NCI-H526 (cell line): ENCODE data around the gene MAMSTR.
"Not testable (repeated sequence)": the region's sequence is repeated elsewhere in the genome, so short reads cannot be mapped to it uniquely, and the experiment has no call there.

ENCODE experiments used
- DNase-seq, 2 experiments: peaks; one replicate each; lab custom pipeline; 2025; lab: John Stamatoyannopoulos, UW

MAMSTR gene

DNA sequence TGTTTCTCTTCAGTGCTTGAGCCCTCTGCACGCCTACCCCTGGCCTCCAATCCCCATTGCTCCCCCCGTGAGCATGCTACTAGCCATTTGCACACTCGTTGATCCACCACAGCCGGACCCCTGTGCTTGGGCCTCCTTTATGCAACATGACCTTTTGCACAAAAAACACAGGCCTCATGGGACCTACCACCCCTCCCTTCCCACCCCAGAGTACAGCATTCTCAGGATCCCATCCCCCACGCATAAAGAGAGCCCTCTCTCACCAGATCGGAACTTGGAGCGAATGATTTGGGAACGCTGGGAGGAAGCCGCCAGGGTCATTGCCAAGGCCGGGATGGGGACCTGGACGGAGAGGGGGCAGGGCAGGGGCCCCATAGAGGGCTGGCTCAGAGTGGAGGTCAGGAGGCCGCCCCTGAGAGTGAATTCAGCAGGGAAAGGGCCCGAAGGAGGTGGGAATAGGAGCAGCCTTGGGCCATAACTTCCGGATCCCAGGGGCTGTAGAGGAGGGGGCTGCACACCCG lies 754 bp downstream of the MAMSTR start:
- DNase-seq: no peak

DNA sequence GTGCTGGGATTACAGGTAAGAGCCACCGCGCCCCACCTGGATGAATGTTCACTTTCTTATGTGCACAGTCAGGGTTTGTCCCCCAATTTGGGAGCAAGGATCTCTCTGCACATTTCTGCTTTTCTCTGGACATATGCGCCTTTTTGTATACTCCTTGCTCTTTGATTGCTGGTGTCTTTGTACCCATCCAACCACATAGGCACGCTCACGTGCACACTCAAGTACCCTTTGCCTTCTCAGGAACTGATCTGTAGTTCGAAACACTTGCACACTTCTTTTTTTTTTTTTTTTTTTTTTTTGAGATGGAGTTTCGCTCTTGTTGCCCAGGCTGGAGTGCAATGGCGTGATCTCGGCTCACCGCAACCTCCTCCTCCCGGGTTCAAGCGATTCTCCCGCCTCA lies 1.4 kb downstream of the MAMSTR start:
- not testable (repeated sequence) for DNase-seq

DNA sequence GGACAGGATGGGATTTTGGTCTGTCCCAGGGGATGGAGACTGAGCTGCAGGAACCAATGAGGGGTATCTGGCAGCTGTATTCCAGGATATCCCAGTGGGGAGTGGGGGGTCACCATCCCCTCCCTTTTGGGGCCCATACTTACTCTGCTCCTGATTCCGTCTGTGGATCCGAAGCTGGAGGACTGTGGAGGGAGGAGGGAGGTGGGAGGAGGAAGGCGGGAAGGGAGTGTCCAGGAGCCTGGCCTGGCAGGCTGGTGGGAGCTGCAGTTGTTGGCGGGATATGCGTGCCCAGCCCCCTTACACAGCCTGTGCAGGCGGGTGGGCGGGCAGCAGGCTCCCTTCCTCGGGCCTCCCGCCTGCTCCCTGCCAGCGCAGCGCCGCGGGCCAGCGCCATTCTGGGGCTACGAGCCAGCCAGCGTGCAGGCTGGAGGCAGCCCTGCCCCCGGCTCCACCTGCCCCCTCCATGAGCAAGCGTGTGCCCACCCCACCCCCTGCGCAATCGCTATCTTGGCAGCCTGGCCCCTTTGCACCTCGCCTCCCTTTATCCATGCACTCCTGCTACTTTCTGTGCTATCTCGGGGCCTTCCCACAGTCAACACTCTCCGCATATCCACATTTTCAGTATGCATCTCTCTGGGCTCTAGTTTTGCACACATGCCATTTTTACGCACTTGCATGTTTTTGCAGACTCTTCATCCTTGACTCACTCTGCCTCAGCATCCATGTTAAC lies 2.8 kb downstream of the MAMSTR start:
- DNase-seq: peak; percentile 17 to 55

DNA sequence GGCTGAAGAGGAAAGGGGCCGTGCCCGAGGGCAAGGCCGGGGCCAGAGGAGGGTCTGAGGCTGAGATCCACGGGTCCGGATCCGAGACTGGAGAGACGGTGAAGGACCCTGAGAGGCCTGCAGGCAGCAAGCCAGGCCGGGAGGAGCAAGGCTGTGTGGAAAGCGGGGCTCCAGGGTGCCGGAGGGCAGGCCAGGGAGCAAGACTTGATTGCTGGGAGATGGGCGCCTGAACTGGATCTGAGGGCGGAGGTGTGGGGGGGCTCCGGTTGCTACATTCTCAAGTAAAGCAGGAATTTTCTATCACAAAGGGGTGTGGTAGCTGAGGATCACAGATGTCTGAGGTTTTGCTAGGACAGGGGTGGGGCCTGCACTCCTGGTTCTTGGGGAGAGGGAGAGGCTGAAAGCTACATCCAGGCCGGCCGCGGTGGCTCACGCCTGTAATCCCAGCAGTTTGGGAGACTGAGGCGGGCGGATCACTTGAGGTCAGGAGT lies 3.8 kb downstream of the MAMSTR start:
- peak in 1 of 2 experiments; percentile 47 for DNase-seq

DNA sequence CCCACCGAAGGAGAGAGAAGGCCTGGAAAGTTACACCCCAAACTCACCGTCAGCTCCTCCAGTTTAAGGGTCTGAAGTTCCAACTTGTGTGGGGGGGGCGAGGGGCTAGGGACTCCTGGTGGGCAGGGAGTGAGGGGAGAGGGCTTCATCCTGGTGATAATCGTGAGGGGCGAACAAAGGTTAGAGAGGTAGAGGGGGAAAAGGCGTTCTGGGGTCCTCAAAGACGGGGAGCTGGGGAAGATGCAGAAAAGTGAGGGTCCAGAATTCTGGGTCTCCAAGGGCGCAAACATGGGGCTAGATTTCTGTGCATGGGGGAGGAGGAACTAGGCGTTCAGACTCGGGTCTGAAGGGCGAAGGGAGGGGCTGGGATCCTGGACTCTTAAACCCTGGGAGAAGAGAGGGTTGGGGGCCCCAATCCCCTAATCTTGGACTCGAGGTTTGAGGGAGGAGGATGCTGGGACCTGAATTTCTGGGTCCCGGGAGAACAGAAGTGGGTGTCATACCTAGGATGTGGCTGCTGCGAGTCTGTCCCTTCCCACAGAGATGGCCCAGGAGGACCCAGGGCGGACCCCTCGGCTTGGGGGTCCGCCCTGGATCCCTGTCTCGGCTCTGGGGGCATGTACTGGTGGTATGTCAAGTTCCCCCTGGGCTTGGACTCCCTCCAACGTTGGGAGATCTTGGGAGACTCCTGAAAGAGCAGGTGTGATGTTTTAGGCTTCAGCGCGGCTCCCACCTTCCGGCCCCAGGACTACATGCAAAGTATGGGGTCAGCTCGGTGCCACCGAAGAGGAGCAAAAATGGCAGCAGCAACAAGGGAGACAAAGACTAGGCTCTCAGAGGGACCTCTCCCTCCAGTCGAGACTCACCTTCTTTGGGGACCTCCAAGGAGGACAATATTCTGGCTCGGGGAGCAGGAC lies 4.5 kb downstream of the MAMSTR start:
- DNase-seq: peak; percentile 44 to 78

DNA sequence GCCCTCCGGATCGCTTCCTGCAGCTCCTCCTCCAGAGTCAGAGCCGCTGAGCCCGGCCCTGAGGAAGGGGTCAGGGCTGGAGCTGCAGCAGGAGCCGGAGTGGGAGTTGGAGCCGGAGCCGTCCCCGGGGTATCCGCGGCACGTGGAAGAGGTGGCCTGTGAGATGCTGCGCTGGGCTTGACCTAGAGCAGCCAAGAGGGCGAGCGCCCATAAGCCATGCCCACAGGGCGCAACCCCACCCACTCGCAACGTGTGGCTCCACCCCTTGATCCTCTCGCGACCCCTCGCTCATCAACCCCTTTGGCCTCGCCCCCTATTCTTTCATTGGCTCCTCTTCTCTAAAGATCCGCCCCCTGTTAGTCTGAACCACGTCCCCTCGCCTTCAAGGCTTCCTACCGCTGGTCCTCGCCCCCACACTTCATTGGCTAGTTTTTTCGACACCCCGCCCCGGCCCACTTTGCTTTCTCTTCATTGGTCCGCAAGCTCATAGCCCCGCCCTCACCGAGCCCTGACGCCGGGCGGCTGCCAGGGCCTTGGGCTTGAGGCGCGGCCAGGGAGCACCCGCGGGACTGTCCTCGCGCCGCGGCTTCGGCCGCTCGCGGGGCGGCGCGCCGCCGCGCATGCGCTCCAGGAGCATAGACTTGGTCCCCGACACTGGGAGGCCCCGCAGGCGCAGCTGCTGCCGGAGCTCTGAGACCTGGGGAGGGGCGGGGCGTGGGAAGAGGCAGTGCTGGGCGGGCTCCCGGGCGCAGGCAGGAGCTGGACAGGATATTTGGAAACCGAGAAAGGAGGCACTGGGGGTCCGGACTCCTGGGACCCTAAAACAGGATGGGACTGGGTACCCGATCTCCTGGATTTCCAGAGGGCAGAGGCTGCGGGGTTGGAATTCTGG lies 5.4 kb downstream of the MAMSTR start:
- DNase-seq: peak; percentile 99 to 100

DNA sequence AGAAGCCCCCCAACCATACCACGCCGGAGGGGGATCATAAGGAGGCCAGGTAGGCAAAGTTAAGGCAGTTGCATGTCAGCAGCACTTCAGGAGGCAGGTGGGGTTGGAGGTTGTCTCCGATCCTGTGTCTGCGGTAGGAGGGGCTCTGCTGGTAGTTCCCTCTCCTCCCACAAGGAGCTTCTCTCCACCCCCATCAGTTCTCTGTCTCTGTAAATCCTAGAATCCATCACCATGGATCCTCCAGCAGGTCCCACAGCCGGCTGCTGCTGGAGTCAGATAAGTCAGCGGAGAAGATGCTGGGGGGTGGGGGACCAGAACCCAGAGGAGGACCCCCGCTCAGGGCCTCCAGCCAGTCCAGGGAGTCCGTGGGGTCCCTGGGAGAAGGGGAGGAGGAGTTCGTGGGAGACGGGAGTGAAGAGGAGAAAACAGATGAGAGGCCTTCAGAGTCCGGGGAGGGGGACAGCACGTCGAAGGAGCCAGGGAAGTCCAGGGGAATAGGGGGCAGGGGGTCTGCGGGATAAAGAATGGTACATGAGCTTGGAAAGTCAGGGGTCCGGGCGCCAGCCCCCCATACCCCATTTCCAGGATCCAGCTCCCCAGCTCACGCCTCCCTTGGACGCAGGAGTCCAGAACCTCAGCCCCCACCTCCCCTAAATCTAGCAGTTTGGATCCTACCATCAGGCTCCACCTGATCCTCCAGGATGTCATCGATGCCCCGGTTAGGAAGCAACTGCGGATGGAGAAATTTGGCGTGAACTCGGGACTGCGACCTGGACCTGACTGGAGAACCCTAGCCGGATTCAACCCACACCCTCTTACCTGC lies 6.3 kb downstream of the MAMSTR start:
- peak; percentile 14 to 43 for DNase-seq

DNA sequence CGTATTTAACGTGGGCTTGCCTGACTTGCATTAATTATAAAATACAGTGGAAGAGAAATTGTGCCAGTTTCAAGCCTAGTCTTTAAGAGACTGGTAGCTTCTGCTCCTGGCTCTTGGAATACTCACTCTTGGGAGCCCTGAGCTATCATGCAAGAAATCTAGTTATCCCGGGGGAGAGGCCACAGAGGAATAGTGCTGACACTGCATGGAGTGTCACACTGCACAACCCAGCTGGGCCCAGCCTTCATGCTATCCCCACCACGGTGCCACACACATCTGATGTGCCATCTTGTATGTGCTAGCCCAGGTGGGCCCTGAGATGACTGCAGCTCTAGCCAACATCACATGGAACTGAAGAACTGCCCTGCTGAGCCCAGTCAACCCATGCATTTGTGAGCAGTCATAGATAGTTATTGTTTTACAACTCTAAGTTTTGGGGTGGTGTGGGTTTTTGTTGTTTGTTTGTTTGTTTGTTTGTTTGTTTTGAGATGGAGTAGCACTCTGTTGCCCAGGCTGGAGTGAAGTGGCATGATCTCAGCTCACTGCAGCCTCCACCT lies 8.3 kb downstream of the MAMSTR start:
- no peak for DNase-seq

DNA sequence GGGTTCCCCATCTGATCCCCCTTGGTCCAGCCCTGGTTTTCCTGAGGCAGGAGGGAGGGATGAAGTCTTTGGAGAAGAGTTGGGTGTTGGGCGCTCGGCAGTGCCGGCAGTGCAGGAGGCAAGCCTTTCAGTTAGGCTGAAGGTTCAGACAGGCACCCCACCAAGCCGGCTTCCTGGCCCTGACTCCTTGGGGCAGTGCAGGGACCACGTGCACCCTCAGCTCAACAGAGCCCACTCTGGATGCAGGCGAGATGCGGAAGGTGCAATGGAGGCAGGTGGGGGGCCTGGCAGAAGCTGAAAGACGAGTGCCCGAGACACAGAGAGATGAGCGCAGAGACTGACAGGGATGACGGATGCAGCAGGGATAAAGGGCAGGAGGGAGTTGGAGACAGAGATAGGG lies 11.1 kb downstream of the MAMSTR start:
- no peak for DNase-seq

DNA sequence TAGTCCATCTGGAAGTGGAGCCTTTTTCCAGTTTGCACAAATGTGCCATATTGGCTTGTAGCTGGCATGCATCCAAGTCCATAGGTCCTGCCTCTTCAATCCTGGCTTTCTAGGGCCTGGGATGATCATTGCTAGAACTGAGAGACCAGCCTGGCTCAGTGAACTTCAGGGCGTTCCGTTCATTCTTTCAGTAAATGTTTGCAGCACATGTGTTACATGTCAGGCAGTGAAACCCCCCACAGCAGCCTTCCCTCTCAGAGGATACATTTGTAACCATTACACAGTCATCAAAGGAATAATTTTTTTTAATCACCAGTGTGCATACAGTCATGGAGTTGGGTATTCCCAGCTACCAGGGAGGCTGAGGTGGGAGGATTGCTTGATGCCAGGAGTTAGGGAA lies 14.1 kb downstream of the MAMSTR start:
- DNase-seq: no peak

DNA sequence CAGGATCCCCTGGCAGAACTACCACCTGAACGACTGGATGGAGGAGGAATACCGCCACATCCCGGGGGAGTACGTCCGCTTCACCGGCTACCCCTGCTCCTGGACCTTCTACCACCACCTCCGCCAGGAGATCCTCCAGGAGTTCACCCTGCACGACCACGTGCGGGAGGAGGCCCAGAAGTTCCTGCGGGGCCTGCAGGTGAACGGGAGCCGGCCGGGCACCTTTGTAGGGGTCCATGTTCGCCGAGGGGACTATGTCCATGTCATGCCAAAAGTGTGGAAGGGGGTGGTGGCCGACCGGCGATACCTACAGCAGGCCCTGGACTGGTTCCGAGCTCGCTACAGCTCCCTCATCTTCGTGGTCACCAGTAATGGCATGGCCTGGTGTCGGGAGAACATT lies 16.2 kb downstream of the MAMSTR start:
- DNase-seq: no peak

DNA sequence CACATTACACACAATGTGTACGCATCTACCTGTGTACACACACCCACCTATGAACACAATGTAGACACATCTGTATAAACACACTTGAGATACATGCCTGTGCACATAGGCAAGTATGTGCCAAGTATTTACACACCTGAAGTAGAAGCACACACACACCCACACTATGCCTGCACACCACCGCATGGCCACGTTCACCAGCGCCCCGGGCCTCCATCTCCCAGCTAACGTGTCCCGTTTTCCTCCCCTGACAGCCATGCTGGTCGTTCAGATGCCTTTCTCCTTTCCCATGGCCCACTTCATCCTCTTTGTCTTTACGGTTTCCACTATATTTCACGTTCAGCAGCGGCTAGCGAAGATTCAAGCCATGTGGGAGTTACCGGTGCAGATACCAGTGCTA lies 16.8 kb downstream of the MAMSTR start:
- DNase-seq: no peak

DNA sequence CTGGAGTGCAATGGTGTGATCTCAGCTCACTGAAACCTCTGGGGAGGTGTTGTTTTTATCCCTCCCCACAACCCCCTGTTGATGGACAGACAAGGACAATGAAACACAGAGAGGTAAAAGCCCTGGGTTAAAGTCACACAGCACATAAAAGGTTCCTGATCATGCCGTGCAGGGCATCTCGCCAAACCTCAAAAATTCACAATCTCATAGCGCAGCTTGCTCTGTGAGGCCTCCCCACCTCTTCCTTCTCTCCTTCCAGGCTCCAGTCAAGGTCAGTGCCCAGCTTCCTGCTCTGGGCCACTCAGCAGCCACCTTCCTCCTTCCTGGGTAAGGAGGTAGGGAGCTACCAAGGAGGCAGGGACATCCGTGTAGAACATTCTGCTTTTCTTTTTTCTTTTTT lies 21.5 kb downstream of the MAMSTR start:
- DNase-seq: no peak

DNA sequence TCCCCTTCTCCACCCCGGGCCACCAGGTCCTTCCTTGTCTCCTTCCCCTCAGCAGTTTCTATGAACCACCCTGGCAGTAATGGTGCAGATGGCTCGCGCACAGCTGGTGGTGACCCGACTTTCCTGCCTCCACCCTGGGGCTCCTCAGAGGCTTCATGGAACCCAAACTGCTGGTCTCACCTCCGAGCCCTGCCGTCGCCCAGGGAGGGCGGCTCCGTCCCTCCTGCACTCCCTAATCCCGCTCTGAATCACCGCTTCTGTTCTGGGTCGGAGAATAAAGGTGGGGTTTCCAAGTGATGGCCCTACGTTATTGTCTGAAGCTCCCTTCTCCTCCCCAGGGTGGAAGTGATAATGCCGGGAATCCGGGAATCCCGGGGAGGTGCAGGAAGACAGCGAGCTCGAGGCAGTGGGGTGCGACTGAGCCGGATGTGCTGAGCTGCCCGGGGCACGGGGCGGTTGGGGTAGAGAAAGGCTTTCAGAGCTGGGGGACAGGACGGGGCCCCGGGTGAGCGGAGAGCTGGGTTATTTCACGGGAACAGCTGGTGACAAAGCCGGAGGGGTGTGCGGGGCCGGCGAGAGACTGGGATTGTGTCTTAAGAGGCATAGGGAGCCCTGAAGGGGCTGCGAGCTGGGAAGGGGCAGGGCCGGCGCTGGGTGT lies 23.0 kb downstream of the MAMSTR start:
- peak in 1 of 2 experiments; percentile 34 for DNase-seq

DNA sequence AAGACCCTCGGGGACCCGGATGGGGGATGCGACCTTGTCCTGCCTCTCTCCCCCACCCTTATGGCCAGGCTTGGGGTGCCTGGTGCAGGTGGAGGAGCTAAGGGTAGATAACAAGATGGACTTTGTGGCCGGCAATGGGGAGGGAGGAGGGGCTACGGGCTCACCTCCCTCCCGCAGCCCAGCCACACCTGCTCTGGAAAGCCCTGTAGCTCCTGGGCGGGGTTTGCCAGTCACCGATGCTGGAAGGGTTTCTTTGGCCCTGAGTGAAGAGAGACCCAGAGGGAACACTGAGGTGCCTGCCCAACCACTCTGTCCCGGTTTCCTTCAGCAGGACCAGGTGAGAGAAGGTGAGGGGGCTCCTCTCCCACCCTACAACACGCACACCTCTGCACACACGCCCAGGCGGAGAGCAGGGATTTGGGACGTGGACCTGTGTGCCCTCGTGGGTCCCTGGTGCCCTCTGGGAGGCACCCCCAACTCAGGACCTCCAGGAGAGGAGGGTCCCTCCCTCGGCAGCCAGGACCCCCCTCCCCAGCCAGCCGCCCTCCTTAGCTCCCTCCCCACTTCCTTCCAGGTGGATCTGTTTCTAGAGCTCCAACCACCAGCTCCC lies 23.7 kb downstream of the MAMSTR start, which contains the start of gene FUT2:
Gene FUT2, plus strand, starts transcription at position 229 of the 610 bp plus-strand sequence. CDS start 6,986 bp downstream, outside the sequence.
- DNase-seq: peak; percentile 35 to 81

DNA sequence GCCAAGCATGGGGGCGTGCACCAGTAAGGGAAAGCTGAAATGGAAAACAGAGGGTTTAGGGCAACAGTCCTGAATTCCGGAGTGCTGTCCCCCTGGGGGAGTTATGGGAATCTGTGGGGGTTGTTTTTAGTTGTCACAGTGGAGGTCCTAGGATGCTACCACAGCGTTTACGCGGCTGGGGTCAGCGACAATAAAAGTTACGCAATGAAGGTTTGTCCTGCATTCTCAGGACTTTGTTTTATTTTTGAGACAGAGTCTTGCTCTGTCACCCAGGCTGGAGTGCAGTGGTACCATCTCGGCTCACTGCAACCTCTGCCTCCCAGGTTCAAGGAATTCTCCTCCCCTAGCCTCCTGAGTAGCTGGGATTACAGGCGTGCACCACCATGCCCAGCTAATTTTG lies 25.9 kb downstream of the MAMSTR start:
- DNase-seq: not testable (repeated sequence)

DNA sequence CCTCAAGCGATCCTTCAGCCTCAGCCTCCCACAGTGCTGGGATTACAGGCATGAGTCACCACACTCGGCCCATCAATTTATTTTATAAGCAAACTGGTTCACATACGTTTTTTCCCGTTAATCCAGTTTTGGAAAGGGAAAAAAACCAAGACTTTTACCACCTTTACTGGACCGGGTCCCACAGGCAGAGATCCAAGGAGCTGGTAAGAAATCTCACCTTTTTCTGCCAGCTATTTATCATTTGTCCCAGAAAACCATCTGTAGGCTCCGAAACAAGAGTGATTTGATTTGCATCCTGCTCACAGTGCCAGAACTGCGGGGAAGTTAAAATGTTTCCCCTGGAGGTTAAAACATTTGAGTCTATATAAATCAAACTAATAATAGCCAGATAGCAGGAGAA lies 30.1 kb downstream of the MAMSTR start:
- no peak for DNase-seq

DNA sequence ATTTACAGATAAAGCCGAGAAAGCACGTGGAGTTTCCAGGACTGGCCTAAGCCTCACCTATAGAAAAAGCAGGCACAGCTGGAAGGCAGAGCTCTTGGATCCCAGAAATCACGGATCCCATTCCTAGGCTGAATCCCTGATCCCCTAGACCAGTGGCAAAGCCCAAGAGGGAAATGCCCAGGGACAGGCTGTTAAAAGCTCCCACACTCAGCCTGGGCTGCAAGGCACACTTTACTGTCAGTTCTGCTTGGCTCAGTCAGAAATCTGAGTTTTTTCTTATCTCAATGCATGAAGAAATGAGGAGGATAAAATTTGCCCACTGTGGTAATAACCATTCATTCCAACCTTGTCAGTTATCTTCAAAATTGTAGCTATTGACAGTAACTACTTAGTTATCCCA lies 31.7 kb downstream of the MAMSTR start:
- no peak for DNase-seq

DNA sequence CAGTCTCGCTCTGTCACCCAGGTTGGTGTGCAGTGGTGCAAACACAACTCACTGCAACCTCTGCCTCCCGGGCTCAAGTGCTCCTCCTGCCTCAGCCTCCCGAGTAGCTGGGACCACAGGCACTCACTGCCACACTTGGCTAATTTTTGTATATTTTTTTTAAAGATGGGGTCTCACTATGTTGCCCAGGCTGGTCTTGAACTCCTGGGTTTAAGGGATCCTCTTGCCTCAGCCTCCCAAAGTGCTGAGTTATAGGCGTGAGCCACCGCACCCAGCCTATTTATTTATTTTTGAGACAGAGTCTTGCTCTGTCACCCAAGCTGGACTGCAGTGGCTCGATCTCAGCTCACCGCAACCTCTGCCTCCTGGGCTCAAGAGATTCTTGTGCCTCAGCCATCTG lies 32.9 kb downstream of the MAMSTR start:
- DNase-seq: not testable (repeated sequence)
